Measurements from ENCODE around the gene SLCO4C1.

Gene SLCO4C1

GRCh38 chr5:102221949-102222348 is 74.1 kb downstream of the SLCO4C1 start:
- H3K36me3 ChIP-seq (ENCODE audit: control insufficient read depth, insufficient read depth, low read length), result no peaks in the 10 kb centered on the region
- H3K4me3 ChIP-seq (ENCODE audit: low read depth, low read length), result no peak overlapping the region
- H3K27ac ChIP-seq (ENCODE audit: low read depth, low read length), result no peak overlapping the region

DNA sequence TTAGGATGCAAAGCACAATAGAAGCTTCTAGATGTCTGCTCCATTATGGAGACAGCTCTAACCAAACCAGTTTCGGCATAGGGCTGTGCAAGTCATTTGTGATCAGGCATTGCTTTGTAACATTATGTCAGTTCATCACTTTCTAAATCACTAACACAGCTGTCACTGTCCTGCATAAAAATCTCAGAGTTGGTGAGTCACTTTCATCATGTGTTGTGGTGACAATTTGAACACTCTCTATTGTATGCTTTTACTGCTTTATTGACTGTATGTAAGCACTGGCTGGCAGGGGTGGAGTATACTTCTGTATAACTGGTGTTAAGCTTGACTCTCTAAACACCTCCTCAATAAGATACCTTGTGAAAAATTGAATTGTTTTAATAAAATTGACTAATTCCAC is 77.9 kb downstream of the SLCO4C1 start:
- H3K9ac ChIP-seq (ENCODE audit: low read depth, low read length), result no peak overlapping the region
- H3K4me3 ChIP-seq (ENCODE audit: low read depth, low read length), result no peak overlapping the region
- no peaks in the 10 kb centered on the region for H3K36me3 ChIP-seq (ENCODE audit: control insufficient read depth, insufficient read depth, low read length)
- H3K9me3 ChIP-seq (ENCODE audit: control insufficient read depth, insufficient read depth, low read length), result no peaks in the 10 kb centered on the region
- H3K27me3 ChIP-seq (ENCODE audit: control insufficient read depth, insufficient read depth, low read length), result peaks cover 10% of the 10 kb centered on the region; the same call in 1 of the 2 replicates
- H3K27ac ChIP-seq (ENCODE audit: low read depth, low read length), result no peak overlapping the region
- peaks cover 18% of the 10 kb centered on the region for H3K4me1 ChIP-seq (ENCODE audit: control insufficient read depth, insufficient read depth, low read length)

More at GRCh38 chr5:102221949-102222348, 74.1 kb downstream of the SLCO4C1 start:
- Histone ChIP-seq H3K4me1 (ENCODE audit: control insufficient read depth, insufficient read depth, low read length) (peaks cover 7% of the 10 kb centered on the region; the same call in 1 of the 2 replicates), H3K9me3 (ENCODE audit: control insufficient read depth, insufficient read depth, low read length) (no peaks in the 10 kb centered on the region), H3K27me3 (ENCODE audit: control insufficient read depth, insufficient read depth, low read length) (peaks cover 6% of the 10 kb centered on the region; the same call in 1 of the 2 replicates), H3K9ac (ENCODE audit: low read depth, low read length) (no peak overlapping the region)

DNA sequence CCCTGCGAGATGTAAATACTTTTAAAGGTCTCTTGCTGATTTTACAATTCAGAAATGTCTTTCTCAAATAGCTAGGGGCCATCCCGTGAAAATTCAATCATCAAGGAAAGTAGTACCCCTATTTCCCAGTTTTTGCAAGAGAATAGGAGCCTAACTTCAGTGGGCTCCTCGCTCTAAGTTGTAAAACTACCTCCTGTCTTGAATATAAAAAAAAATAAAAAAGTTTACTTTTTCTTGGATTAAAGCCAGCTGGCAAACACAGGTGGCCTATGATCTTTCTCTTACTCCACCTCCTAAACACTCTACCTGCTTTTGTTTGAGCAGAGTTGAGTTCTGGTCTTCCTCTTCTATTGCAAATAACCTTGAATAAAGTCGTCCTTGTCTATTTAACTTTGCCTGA is 79.4 kb downstream of the SLCO4C1 start:
- Histone ChIP-seq H3K36me3 (ENCODE audit: control insufficient read depth, insufficient read depth, low read length) (no peaks in the 10 kb centered on the region), H3K9me3 (ENCODE audit: control insufficient read depth, insufficient read depth, low read length) (no peaks in the 10 kb centered on the region), H3K27me3 (ENCODE audit: control insufficient read depth, insufficient read depth, low read length) (peaks cover 25% of the 10 kb centered on the region), H3K4me1 (ENCODE audit: control insufficient read depth, insufficient read depth, low read length) (peaks cover 18% of the 10 kb centered on the region), H3K9ac (ENCODE audit: low read depth, low read length) (no peak overlapping the region), H3K27ac (ENCODE audit: low read depth, low read length) (no peak overlapping the region), H3K4me3 (ENCODE audit: low read depth, low read length) (no peak overlapping the region)

GRCh38 chr5:102211165-102211564 is 84.9 kb downstream of the SLCO4C1 start:
- no peak overlapping the region for H3K27ac ChIP-seq (ENCODE audit: low read depth, low read length)
- no peak overlapping the region for H3K9ac ChIP-seq (ENCODE audit: low read depth, low read length)
- no peaks in the 10 kb centered on the region for H3K36me3 ChIP-seq (ENCODE audit: control insufficient read depth, insufficient read depth, low read length)
- no peaks in the 10 kb centered on the region for H3K9me3 ChIP-seq (ENCODE audit: control insufficient read depth, insufficient read depth, low read length)
- no peak overlapping the region for H3K4me3 ChIP-seq (ENCODE audit: low read depth, low read length)
- peaks cover 23% of the 10 kb centered on the region for H3K27me3 ChIP-seq (ENCODE audit: control insufficient read depth, insufficient read depth, low read length)
- H3K4me1 ChIP-seq (ENCODE audit: control insufficient read depth, insufficient read depth, low read length), result peaks cover 4% of the 10 kb centered on the region

GRCh38 chr5:102200861-102201260 is 95.2 kb downstream of the SLCO4C1 start:
- Histone ChIP-seq H3K9me3 (ENCODE audit: control insufficient read depth, insufficient read depth, low read length) (no peaks in the 10 kb centered on the region; the same call in 1 of the 2 replicates), H3K9ac (ENCODE audit: low read depth, low read length) (no peak overlapping the region), H3K27me3 (ENCODE audit: control insufficient read depth, insufficient read depth, low read length) (no peaks in the 10 kb centered on the region), H3K4me1 (ENCODE audit: control insufficient read depth, insufficient read depth, low read length) (no peaks in the 10 kb centered on the region), H3K36me3 (ENCODE audit: control insufficient read depth, insufficient read depth, low read length) (no peaks in the 10 kb centered on the region), H3K4me3 (ENCODE audit: low read depth, low read length) (no peak overlapping the region), H3K27ac (ENCODE audit: low read depth, low read length) (no peak overlapping the region)

DNA sequence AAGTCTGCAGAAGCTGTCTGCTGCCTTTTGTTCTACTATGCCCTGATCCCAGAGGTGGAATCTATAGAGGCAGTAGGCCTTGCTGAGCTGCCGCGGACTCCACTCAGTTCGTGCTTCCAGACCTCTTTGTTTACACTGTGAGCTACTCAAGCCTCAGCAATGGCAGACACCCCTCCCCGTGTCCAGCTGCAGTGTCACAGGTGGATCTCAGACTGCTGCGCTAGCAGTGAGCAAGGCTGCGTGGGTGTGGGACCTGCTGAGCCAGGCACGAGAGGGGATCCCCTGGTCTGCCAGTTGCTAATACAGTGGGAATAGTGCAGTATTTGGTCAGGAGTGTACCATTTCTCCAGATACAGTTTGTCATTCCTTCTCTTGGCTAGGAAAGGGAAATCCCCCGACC is 99.6 kb downstream of the SLCO4C1 start:
- no peaks in the 10 kb centered on the region for H3K36me3 ChIP-seq (ENCODE audit: control insufficient read depth, insufficient read depth, low read length)
- no peak overlapping the region for H3K27ac ChIP-seq (ENCODE audit: low read depth, low read length)
- H3K27me3 ChIP-seq (ENCODE audit: control insufficient read depth, insufficient read depth, low read length), result no peaks in the 10 kb centered on the region
- H3K9ac ChIP-seq (ENCODE audit: low read depth, low read length), result no peak overlapping the region
- H3K4me1 ChIP-seq (ENCODE audit: control insufficient read depth, insufficient read depth, low read length), result no peaks in the 10 kb centered on the region
- H3K9me3 ChIP-seq (ENCODE audit: control insufficient read depth, insufficient read depth, low read length), result no peaks in the 10 kb centered on the region; the same call in 1 of the 2 replicates
- H3K4me3 ChIP-seq (ENCODE audit: low read depth, low read length), result no peak overlapping the region

Measured in HUES48 (cell line).